Nephron (organoid): ENCODE results near the gene LRCOL1.

Experiments
- H3K27ac Mint-ChIP-seq, 3 experiments: 2 replicates each; pipeline ENCODE4 v1.8.0; 2020; ENCODE audit warnings: mixed read lengths in 3 of 3, mild to moderate bottlenecking in 2 of 3, moderate library complexity in 1 of 3
- H3K27me3 Mint-ChIP-seq: 2 replicates; pipeline ENCODE4 v1.8.0; 2021; ENCODE audit warnings: low read depth, mild to moderate bottlenecking, moderate library complexity, mixed read lengths
- H3K36me3 Mint-ChIP-seq: 2 replicates; pipeline ENCODE4 v1.8.0; 2020; ENCODE audit warnings: low read depth, mixed read lengths
- H3K4me1 Mint-ChIP-seq: 2 replicates; pipeline ENCODE4 v1.8.0; 2020; ENCODE audit warnings: mixed read lengths
- H3K4me3 Mint-ChIP-seq, 3 experiments: 2 replicates each; pipeline ENCODE4 v1.8.0; 2020; ENCODE audit warnings: mild to moderate bottlenecking in 3 of 3, mixed read lengths in 3 of 3, moderate library complexity in 2 of 3
- H3K9me3 Mint-ChIP-seq: 2 replicates; pipeline ENCODE4 v1.8.0; 2020; ENCODE audit warnings: mixed read lengths
- CTCF ChIP-seq, 3 experiments: fragments of 200-600 bp; sonication (generic); IDR thresholded peaks; one replicate each; pipeline ENCODE4 v1.5.0; 2021; ENCODE audit warnings: antibody characterized with exemption in 3 of 3; ENCODE audit not compliant: unreplicated experiment in 3 of 3

Gene LRCOL1

GRCh38 chr12:132638541-132639408, 28.4 kb upstream of the LRCOL1 start:
- peak; percentile 83 to 87 (median 86) for TF ChIP-seq CTCF (IDR thresholded peaks at IDR 0.05; ENCODE audit: unreplicated experiment in 3 of 3)
- Mint-ChIP-seq H3K9me3 (no peaks in the 10 kb centered on the region), H3K4me1 (peaks cover 7% of the 10 kb centered on the region), H3K4me3 (no peak overlapping the region), H3K36me3 (peaks cover 76% of the 10 kb centered on the region), H3K27me3 (peaks cover 4% of the 10 kb centered on the region), H3K27ac (peak overlapping the region; percentile 19 to 82 (median 74))

GRCh38 chr12:132637811-132638210, 27.4 kb upstream of the LRCOL1 start:
- H3K4me1 Mint-ChIP-seq: peaks cover 7% of the 10 kb centered on the region
- H3K36me3 Mint-ChIP-seq: peaks cover 80% of the 10 kb centered on the region
- no peak for TF ChIP-seq CTCF (IDR thresholded peaks at IDR 0.05; ENCODE audit: unreplicated experiment in 3 of 3)
- no peaks in the 10 kb centered on the region for H3K9me3 Mint-ChIP-seq
- no peak overlapping the region for H3K4me3 Mint-ChIP-seq
- peak overlapping the region in 1 of 3 experiments; percentile 82 for H3K27ac Mint-ChIP-seq
- H3K27me3 Mint-ChIP-seq: peaks cover 4% of the 10 kb centered on the region

GRCh38 chr12:132635076-132635955, 24.9 kb upstream of the LRCOL1 start:
- Mint-ChIP-seq H3K9me3 (no peaks in the 10 kb centered on the region), H3K36me3 (peaks cover 85% of the 10 kb centered on the region), H3K27me3 (peaks cover 4% of the 10 kb centered on the region), H3K4me3 (no peak overlapping the region), H3K27ac (peak overlapping the region in 1 of 3 experiments; percentile 68), H3K4me1 (peaks cover 7% of the 10 kb centered on the region)
- TF ChIP-seq CTCF (IDR thresholded peaks at IDR 0.05; ENCODE audit: unreplicated experiment in 3 of 3): no peak

- Mint-ChIP-seq H3K4me3 (no peak overlapping the region), H3K4me1 (peaks cover 7% of the 10 kb centered on the region), H3K36me3 (peaks cover 90% of the 10 kb centered on the region), H3K27me3 (peaks cover 4% of the 10 kb centered on the region), H3K27ac (peak overlapping the region in 1 of 3 experiments; percentile 68), H3K9me3 (no peaks in the 10 kb centered on the region)
- TF ChIP-seq CTCF (IDR thresholded peaks at IDR 0.05; ENCODE audit: unreplicated experiment in 3 of 3): no peak
Measured at GRCh38 chr12:132634411-132634990, 24.1 kb upstream of the LRCOL1 start.

GRCh38 chr12:132633901-132634300, 23.5 kb upstream of the LRCOL1 start:
- no peak for TF ChIP-seq CTCF (IDR thresholded peaks at IDR 0.05; ENCODE audit: unreplicated experiment in 3 of 3)
- H3K4me3 Mint-ChIP-seq: no peak overlapping the region
- H3K36me3 Mint-ChIP-seq: peaks cover 92% of the 10 kb centered on the region
- peak overlapping the region in 1 of 3 experiments; percentile 78 for H3K27ac Mint-ChIP-seq
- peaks cover 5% of the 10 kb centered on the region for H3K4me1 Mint-ChIP-seq
- no peaks in the 10 kb centered on the region for H3K9me3 Mint-ChIP-seq
- H3K27me3 Mint-ChIP-seq: peaks cover 4% of the 10 kb centered on the region
